Liver (tissue), 9 donors: ENCODE data around the gene PEX5L. TPM values are rescaled to one million over a fixed set of nuclear protein-coding genes. Genes with fewer than 3 reads are reported as not detected.

Source experiments
- DNase-seq: peaks from one replicate; pipeline ENCODE4 v3.0.0-alpha.2; 2017; ENCODE audit warnings: low spot score
- H3K27ac ChIP-seq, 2 donors: one replicate each; pipeline ENCODE4 v1.7.0; 2013; ENCODE audit warnings: inconsistent platforms in 2 of 2, low read length in 2 of 2, control low read depth in 1 of 2, low read depth in 1 of 2, mild to moderate bottlenecking in 1 of 2
- H3K27me3 ChIP-seq, 4 donors: one replicate each; pipeline versions ENCODE4 v1.6.1 to v1.7.0; 2013; ENCODE audit warnings: low read length in 3 of 4, inconsistent platforms in 1 of 4, mild to moderate bottlenecking in 1 of 4, moderate library complexity in 1 of 4; ENCODE audit not compliant: control insufficient read depth in 4 of 4, insufficient read depth in 4 of 4
- H3K36me3 ChIP-seq, 4 donors: one replicate each; pipeline versions ENCODE4 v1.6.1 to v1.7.0; 2013; ENCODE audit warnings: low read length in 3 of 4, mild to moderate bottlenecking in 3 of 4, low read depth in 1 of 4, moderate library complexity in 1 of 4; ENCODE audit not compliant: control insufficient read depth in 4 of 4, insufficient read depth in 3 of 4
- H3K4me1 ChIP-seq, 4 donors: one replicate each; pipeline versions ENCODE4 v1.6.1 to v1.7.0; 2013; ENCODE audit warnings: low read length in 3 of 4, mild to moderate bottlenecking in 3 of 4, moderate library complexity in 1 of 4; ENCODE audit not compliant: control insufficient read depth in 4 of 4, insufficient read depth in 4 of 4
- H3K4me3 ChIP-seq, 3 donors: one replicate each; pipeline versions ENCODE4 v1.6.1 to v1.7.0; 2013; ENCODE audit warnings: low read length in 3 of 3, control low read depth in 1 of 3, low read depth in 1 of 3, mild to moderate bottlenecking in 1 of 3
- H3K9ac ChIP-seq, 2 donors: one replicate each; pipeline ENCODE4 v1.7.0; 2013; ENCODE audit warnings: low read length in 2 of 2, mild to moderate bottlenecking in 2 of 2, moderate library complexity in 2 of 2, control low read depth in 1 of 2, low read depth in 1 of 2
- H3K9me3 ChIP-seq, 4 donors: one replicate each; pipeline versions ENCODE4 v1.6.1 to v1.7.0; 2013; ENCODE audit warnings: low read length in 3 of 4; ENCODE audit not compliant: control insufficient read depth in 4 of 4
- EGR1 ChIP-seq, 2 donors: IDR thresholded peaks; 2 replicates each; pipeline ENCODE4 v1.6.1; 2016 to 2018; ENCODE audit warnings: antibody characterized with exemption in 2 of 2, low read depth in 2 of 2
- FOXA1 ChIP-seq: IDR thresholded peaks from 2 replicates; pipeline ENCODE4 v1.6.1; 2016; ENCODE audit warnings: antibody characterized with exemption
- FOXA2 ChIP-seq: IDR thresholded peaks from 2 replicates; pipeline ENCODE4 v1.6.1; 2016; ENCODE audit warnings: antibody characterized with exemption
- GABPA ChIP-seq, 2 donors: IDR thresholded peaks in 1 of 2; conservative IDR thresholded peaks in 1 of 2; 2 replicates each; pipeline ENCODE4 v1.6.1; 2016; ENCODE audit warnings: antibody characterized with exemption in 2 of 2, mild to moderate bottlenecking in 1 of 2, moderate library complexity in 1 of 2
- HNF4A ChIP-seq, 2 donors: conservative IDR thresholded peaks; 2 replicates each; pipeline ENCODE4 v1.6.1; 2016; ENCODE audit warnings: antibody characterized with exemption in 2 of 2, mild to moderate bottlenecking in 2 of 2
- HNF4G ChIP-seq: IDR thresholded peaks from 2 replicates; pipeline ENCODE4 v1.6.1; 2016; ENCODE audit warnings: antibody characterized with exemption
- JUND ChIP-seq, 2 donors: IDR thresholded peaks; 2 replicates each; pipeline ENCODE4 v1.6.1; 2016; ENCODE audit warnings: antibody characterized with exemption in 2 of 2
- NR2F2 ChIP-seq: IDR thresholded peaks from 2 replicates; pipeline ENCODE4 v1.6.1; 2016; ENCODE audit warnings: antibody characterized with exemption
- RAD21 ChIP-seq, 2 donors: IDR thresholded peaks; 2 replicates each; pipeline ENCODE4 v1.6.1; 2016; ENCODE audit warnings: antibody characterized with exemption in 2 of 2, mild to moderate bottlenecking in 2 of 2
- RXRA ChIP-seq, 2 donors: IDR thresholded peaks; 2 replicates each; pipeline ENCODE4 v1.6.1; 2017 to 2018; ENCODE audit warnings: antibody characterized with exemption in 2 of 2, mild to moderate bottlenecking in 1 of 2
- SP1 ChIP-seq: IDR thresholded peaks from 2 replicates; pipeline ENCODE4 v1.6.1; 2018; ENCODE audit warnings: antibody characterized with exemption, mild to moderate bottlenecking
- TAF1 ChIP-seq: conservative IDR thresholded peaks from 2 replicates; pipeline ENCODE4 v1.6.1; 2016; ENCODE audit warnings: antibody characterized with exemption, mild to moderate bottlenecking
- YY1 ChIP-seq: IDR thresholded peaks from 2 replicates; pipeline ENCODE4 v1.6.1; 2016; ENCODE audit warnings: antibody characterized with exemption, mild to moderate bottlenecking
- WGBS: extraction: QIAGEN DNeasy Blood & Tissue Kit; methylation state at CpG from one replicate; pipeline ENCODE4 v1.1.7; 2013; 5-methylcytosine and 5-hydroxymethylcytosine counted together
- polyA plus RNA-seq, 2 donors: library from polyadenylated mRNA; stranded (reverse) in 1 of 2; unstranded in 1 of 2; fragments of 200-250 nt in 1 of 2; fragments of >200 nt in 1 of 2; fragmentation: Nextera tagmentation in 1 of 2; extraction: Ambion mirVana in 1 of 2; gene quantifications; one replicate each; pipeline versions ENCODE4 v1.2.1 to v1.2.3, GENCODE V29; 2013 to 2015
- total RNA-seq, 2 donors: library from RNA; depleted of rRNA; stranded (reverse); fragments of >200 nt; gene quantifications; one replicate each; pipeline ENCODE4 v1.2.3, GENCODE V29; 2014
- TF ChIP-seq, protein P1 (sequence below): IDR thresholded peaks from 2 replicates; pipeline ENCODE4 v1.6.1; 2016; ENCODE audit warnings: antibody characterized with exemption, mild to moderate bottlenecking
- TF ChIP-seq, protein P2 (sequence below): fragments of 150-350 bp; IDR thresholded peaks from 2 replicates; pipeline ENCODE4 v1.5.1; 2017; ENCODE audit warnings: improper control_type of control experiment, low read depth, low read length; ENCODE audit not compliant: missing input control
- TF ChIP-seq, protein P3 (sequence below): IDR thresholded peaks from 2 replicates; pipeline ENCODE4 v1.6.1; 2016; ENCODE audit warnings: antibody characterized with exemption
- TF ChIP-seq, protein P4 (sequence below): IDR thresholded peaks from 2 replicates; pipeline ENCODE4 v1.6.1; 2016; ENCODE audit warnings: antibody characterized with exemption
- TF ChIP-seq, protein P5 (sequence below): IDR thresholded peaks from 2 replicates; pipeline ENCODE4 v1.6.1; 2016; ENCODE audit warnings: antibody characterized with exemption
- donor health status: healthy.
- donor health status: healthy.
- donor health status: healthy.
- donor health status: healthy.
- donor health status: healthy.

Gene PEX5L
- total and polyA plus RNA-seq, 4 donors = 0.03 TPM; not detected in 3

DNA sequence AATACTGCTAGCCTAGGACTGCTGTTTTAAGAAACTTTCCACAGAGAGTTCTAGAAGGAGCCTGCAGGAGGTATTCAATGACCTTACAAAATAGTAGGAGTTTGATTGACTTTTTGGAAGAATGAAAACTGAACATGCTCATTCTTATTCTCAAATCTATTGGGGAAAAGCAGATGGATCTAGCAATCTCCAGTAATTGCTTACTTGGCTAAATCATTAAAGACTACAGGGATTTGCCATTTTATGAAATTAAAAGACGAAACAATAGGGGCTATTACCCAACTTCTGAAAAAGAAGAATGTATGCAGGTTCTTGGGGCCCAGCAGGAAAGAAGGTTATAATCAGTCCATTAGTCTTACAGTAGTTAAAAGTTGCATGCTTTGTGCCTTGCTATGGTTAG, 29.9 kb upstream of the PEX5L start (continued):
- no peak for TF ChIP-seq HNF4A (conservative IDR thresholded peaks at IDR 0.05)

DNA sequence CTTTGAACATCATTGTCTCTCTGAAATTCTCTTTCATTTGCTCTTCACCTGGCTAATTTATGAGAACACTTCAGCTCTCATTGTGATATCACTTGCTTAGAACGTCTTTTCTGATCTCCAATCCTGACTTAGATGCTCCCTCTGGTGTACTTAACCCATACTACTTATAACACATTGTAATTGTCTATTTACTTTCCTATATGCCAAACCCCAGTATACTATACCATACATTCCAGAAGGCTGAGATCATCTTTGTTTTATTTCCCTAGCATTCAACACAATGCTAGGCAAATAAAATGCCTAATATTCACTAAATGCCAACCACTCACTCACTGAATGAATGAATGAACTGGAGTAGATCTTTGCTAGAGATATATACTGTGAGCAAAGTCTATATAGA, 27.0 kb upstream of the PEX5L start:
- H3K4me1 ChIP-seq = no peaks in the 10 kb centered on the region
- peaks cover 0 to 2% (median under 1%) of the 10 kb centered on the region in 4 donors for H3K27me3 ChIP-seq
- no peak overlapping the region for H3K27ac ChIP-seq
- H3K9me3 ChIP-seq = no peaks in the 10 kb centered on the region
- no peak overlapping the region for H3K9ac ChIP-seq
- 26% methylated on average over 1 of the region's 1 CpG for WGBS
- no peak for DNase-seq
- H3K36me3 ChIP-seq = no peaks in the 10 kb centered on the region
- no peak overlapping the region for H3K4me3 ChIP-seq
- TF ChIP-seq, protein P1, sequence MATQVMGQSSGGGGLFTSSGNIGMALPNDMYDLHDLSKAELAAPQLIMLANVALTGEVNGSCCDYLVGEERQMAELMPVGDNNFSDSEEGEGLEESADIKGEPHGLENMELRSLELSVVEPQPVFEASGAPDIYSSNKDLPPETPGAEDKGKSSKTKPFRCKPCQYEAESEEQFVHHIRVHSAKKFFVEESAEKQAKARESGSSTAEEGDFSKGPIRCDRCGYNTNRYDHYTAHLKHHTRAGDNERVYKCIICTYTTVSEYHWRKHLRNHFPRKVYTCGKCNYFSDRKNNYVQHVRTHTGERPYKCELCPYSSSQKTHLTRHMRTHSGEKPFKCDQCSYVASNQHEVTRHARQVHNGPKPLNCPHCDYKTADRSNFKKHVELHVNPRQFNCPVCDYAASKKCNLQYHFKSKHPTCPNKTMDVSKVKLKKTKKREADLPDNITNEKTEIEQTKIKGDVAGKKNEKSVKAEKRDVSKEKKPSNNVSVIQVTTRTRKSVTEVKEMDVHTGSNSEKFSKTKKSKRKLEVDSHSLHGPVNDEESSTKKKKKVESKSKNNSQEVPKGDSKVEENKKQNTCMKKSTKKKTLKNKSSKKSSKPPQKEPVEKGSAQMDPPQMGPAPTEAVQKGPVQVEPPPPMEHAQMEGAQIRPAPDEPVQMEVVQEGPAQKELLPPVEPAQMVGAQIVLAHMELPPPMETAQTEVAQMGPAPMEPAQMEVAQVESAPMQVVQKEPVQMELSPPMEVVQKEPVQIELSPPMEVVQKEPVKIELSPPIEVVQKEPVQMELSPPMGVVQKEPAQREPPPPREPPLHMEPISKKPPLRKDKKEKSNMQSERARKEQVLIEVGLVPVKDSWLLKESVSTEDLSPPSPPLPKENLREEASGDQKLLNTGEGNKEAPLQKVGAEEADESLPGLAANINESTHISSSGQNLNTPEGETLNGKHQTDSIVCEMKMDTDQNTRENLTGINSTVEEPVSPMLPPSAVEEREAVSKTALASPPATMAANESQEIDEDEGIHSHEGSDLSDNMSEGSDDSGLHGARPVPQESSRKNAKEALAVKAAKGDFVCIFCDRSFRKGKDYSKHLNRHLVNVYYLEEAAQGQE = no peak
- no peak for TF ChIP-seq EGR1 (IDR thresholded peaks at IDR 0.05; ENCODE audit: low read depth in 2 of 2)
- TF ChIP-seq, protein P2, sequence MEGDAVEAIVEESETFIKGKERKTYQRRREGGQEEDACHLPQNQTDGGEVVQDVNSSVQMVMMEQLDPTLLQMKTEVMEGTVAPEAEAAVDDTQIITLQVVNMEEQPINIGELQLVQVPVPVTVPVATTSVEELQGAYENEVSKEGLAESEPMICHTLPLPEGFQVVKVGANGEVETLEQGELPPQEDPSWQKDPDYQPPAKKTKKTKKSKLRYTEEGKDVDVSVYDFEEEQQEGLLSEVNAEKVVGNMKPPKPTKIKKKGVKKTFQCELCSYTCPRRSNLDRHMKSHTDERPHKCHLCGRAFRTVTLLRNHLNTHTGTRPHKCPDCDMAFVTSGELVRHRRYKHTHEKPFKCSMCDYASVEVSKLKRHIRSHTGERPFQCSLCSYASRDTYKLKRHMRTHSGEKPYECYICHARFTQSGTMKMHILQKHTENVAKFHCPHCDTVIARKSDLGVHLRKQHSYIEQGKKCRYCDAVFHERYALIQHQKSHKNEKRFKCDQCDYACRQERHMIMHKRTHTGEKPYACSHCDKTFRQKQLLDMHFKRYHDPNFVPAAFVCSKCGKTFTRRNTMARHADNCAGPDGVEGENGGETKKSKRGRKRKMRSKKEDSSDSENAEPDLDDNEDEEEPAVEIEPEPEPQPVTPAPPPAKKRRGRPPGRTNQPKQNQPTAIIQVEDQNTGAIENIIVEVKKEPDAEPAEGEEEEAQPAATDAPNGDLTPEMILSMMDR = no peak
- TF ChIP-seq, protein P3, sequence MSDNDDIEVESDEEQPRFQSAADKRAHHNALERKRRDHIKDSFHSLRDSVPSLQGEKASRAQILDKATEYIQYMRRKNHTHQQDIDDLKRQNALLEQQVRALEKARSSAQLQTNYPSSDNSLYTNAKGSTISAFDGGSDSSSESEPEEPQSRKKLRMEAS = no peak
- TF ChIP-seq RXRA (IDR thresholded peaks at IDR 0.05) = no peak
- TF ChIP-seq FOXA2 = no peak
- no peak for TF ChIP-seq HNF4A (conservative IDR thresholded peaks at IDR 0.05)
- no peak for TF ChIP-seq HNF4G
- no peak for TF ChIP-seq SP1
- TF ChIP-seq, protein P4, sequence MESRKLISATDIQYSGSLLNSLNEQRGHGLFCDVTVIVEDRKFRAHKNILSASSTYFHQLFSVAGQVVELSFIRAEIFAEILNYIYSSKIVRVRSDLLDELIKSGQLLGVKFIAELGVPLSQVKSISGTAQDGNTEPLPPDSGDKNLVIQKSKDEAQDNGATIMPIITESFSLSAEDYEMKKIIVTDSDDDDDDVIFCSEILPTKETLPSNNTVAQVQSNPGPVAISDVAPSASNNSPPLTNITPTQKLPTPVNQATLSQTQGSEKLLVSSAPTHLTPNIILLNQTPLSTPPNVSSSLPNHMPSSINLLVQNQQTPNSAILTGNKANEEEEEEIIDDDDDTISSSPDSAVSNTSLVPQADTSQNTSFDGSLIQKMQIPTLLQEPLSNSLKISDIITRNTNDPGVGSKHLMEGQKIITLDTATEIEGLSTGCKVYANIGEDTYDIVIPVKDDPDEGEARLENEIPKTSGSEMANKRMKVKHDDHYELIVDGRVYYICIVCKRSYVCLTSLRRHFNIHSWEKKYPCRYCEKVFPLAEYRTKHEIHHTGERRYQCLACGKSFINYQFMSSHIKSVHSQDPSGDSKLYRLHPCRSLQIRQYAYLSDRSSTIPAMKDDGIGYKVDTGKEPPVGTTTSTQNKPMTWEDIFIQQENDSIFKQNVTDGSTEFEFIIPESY = no peak
- TF ChIP-seq TAF1 = no peak
- no peak for TF ChIP-seq RAD21 (IDR thresholded peaks at IDR 0.05)
- no peak for TF ChIP-seq JUND (IDR thresholded peaks at IDR 0.05)
- TF ChIP-seq, protein P5, sequence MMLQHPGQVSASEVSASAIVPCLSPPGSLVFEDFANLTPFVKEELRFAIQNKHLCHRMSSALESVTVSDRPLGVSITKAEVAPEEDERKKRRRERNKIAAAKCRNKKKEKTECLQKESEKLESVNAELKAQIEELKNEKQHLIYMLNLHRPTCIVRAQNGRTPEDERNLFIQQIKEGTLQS = no peak

DNA sequence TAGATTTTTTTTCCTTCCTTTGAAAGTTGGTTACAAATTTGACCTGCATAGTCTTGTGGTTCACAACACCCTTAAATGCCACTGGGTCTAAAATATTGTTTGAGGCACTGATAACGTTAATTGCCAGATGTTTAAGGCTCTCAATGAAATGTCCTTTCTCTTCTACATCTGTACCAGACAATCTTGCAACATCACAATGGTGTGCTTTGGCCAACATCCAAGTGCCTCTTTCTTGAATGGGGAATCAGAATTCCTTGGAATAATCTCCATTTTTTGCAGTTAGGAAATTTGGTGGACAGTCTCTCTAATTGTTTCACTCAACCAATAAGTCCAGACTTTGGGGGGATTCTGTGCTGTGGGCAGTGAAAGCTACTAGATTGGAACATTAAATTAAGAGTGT, 26.0 kb upstream of the PEX5L start:
- WGBS = 58% methylated on average over 1 of the region's 1 CpG
- no peak overlapping the region for H3K27ac ChIP-seq
- TF ChIP-seq, protein P1 = no peak
- TF ChIP-seq YY1 = no peak
- TF ChIP-seq FOXA1 = no peak
- TF ChIP-seq SP1 = no peak
- TF ChIP-seq RXRA (IDR thresholded peaks at IDR 0.05) = no peak
- no peak for TF ChIP-seq EGR1 (IDR thresholded peaks at IDR 0.05; ENCODE audit: low read depth in 2 of 2)
- TF ChIP-seq, protein P5 = no peak
- TF ChIP-seq FOXA2 = no peak
- no peak for TF ChIP-seq RAD21 (IDR thresholded peaks at IDR 0.05)
- TF ChIP-seq GABPA (IDR thresholded peaks at IDR 0.05 in 1 of 2, conservative IDR thresholded peaks at IDR 0.05 in 1 of 2) = no peak
- no peak for TF ChIP-seq NR2F2

More for the DNA sequence above, 26.0 kb upstream of the PEX5L start:
- Histone ChIP-seq H3K4me1 (no peaks in the 10 kb centered on the region), H3K4me3 (no peak overlapping the region), H3K9me3 (no peaks in the 10 kb centered on the region), H3K36me3 (no peaks in the 10 kb centered on the region), H3K27me3 (peaks cover 0 to 2% (median under 1%) of the 10 kb centered on the region in 4 donors), H3K9ac (no peak overlapping the region)
- DNase-seq = no peak
